K562 (cell line): Measurements from ENCODE around the gene GMEB1.

Experiments
- PHB2 ChIP-seq: fragments of 450-650 bp; IDR thresholded peaks from 2 replicates; pipeline ENCODE4 v1.6.1; 2017; ENCODE audit warnings: low read depth
- TF ChIP-seq, protein P1 (sequence below): fragments of 450-650 bp; IDR thresholded peaks from 2 replicates; pipeline ENCODE4 v1.6.1; 2016; ENCODE audit warnings: low read depth

DNA sequence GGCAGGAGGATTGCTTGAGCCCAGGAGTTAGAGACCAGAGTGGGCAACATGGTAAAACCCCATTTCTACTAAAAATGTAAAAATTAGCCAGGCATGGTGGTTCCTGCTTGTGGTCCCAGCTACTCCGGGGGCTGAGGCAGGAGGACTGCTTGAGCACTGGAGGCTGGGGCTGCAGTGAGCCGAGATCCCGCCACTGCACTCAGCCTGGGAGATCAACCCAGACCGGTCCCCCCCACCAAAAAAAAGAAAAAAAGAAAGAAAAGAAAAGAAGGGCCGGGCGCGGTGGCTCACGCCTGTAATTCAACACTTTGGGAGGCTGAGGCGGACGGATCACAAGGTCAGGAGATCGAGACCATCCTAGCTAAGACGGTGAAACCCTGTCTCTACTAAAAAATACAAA lies 1.8 kb upstream of the GMEB1 start:
- no peak for TF ChIP-seq PHB2
- TF ChIP-seq, protein P1, sequence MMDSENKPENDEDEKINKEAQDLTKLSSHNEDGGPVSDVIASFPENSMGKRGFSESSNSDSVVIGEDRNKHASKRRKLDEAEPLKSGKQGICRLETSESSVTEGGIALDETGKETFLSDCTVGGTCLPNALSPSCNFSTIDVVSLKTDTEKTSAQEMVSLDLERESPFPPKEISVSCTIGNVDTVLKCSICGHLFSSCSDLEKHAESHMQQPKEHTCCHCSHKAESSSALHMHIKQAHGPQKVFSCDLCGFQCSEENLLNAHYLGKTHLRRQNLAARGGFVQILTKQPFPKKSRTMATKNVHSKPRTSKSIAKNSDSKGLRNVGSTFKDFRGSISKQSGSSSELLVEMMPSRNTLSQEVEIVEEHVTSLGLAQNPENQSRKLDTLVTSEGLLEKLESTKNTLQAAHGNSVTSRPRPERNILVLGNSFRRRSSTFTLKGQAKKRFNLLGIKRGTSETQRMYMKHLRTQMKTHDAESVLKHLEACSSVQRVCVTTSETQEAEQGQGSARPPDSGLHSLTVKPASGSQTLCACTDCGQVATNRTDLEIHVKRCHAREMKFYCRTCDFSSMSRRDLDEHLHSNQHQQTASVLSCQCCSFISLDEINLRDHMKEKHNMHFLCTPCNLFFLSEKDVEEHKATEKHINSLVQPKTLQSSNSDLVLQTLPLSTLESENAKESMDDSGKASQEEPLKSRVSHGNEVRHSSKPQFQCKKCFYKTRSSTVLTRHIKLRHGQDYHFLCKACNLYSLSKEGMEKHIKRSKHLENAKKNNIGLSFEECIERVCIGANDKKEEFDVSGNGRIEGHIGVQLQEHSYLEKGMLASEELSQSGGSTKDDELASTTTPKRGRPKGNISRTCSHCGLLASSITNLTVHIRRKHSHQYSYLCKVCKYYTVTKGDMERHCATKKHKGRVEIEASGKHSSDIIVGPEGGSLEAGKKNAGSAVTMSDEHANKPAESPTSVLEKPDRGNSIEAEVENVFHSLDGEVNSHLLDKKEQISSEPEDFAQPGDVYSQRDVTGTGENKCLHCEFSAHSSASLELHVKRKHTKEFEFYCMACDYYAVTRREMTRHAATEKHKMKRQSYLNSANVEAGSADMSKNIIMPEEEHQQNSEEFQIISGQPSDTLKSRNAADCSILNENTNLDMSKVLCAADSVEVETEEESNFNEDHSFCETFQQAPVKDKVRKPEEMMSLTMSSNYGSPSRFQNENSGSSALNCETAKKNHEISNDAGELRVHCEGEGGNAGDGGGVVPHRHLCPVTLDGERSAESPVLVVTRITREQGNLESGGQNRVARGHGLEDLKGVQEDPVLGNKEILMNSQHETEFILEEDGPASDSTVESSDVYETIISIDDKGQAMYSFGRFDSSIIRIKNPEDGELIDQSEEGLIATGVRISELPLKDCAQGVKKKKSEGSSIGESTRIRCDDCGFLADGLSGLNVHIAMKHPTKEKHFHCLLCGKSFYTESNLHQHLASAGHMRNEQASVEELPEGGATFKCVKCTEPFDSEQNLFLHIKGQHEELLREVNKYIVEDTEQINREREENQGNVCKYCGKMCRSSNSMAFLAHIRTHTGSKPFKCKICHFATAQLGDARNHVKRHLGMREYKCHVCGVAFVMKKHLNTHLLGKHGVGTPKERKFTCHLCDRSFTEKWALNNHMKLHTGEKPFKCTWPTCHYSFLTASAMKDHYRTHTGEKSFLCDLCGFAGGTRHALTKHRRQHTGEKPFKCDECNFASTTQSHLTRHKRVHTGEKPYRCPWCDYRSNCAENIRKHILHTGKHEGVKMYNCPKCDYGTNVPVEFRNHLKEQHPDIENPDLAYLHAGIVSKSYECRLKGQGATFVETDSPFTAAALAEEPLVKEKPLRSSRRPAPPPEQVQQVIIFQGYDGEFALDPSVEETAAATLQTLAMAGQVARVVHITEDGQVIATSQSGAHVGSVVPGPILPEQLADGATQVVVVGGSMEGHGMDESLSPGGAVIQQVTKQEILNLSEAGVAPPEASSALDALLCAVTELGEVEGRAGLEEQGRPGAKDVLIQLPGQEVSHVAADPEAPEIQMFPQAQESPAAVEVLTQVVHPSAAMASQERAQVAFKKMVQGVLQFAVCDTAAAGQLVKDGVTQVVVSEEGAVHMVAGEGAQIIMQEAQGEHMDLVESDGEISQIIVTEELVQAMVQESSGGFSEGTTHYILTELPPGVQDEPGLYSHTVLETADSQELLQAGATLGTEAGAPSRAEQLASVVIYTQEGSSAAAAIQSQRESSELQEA, result no peak
